NCI-H524 treated with DMSO at 0.1 percent for 48 hours (cell line): ENCODE measurements around the gene SH2D6.
"Not testable (repeated sequence)": the region's sequence is repeated elsewhere in the genome, so short reads cannot be mapped to it uniquely, and the experiment has no call there.

Experiments
- DNase-seq: peaks from one replicate; lab custom pipeline; 2025; lab: John Stamatoyannopoulos, UW

SH2D6 gene

DNA sequence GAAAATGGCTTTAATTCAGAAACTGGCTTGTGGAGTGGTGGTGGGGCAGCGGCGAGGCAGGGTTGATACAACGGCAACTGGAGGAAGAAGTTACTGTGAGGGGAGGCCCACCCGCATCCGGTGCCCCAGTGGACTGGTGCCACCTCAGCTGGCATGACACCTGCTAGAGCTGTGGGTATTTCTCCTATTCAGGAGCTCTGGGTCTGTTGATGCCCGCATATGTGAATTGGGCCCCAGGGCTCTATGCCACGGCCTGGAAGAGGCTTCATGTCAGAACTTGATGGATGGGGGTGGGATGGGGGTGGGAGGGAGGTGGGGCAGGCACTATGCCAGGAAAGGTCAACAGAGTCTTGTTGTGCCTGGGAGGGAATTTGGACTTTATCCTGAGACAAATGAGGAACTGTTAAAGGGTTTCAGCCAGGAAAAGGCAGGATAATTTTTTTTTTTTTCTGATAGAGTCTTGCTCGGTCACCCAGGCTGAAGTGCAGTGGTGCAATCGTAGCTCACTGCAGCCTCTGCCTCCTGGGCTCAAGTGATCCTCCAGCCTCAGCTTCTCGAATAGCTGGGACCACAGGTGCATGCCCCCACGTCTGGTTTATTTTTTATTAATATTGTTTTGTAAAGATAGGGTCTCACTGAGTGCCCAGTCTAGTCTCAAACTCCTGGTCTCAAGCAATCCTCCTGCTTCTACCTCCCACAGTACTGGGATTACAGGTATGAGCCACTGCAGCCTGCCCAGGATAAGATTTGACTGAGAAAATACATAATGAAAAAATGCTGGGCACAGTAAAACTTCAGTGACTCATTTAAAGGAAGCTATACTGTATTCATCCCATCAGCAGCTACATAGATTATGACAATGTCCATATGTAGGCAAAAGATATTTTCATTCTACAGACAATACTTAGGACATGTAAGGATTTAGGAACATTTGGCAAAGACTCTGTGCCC lies 52.6 kb downstream of the SH2D6 start:
- DNase-seq: no peak

- DNase-seq: no peak
Observed at GRCh38 chr2:85472261-85472660, 53.7 kb downstream of the SH2D6 start.

- DNase-seq: no peak
Observed at GRCh38 chr2:85475799-85476490, 57.4 kb downstream of the SH2D6 start.

DNA sequence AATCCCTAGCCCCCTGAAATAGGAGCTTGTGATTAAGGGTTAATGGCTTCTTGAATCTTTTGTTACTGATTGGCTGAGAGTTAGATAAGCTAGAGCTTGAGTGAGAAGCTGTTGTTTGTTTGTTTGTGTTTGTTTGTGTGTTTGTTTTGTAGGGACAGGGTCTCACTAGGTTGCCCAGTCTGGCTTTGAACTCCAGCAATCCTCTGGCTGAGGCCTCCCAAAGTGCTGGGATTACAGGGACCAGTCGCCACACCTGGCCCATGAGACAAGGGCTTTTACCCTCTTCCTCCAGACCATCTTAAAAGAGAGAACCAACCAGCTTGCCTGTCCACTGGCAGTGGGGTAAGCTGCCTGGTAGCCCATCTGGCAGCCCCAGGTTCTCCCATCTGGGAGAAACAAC lies 58.1 kb downstream of the SH2D6 start:
- no peak for DNase-seq

DNA sequence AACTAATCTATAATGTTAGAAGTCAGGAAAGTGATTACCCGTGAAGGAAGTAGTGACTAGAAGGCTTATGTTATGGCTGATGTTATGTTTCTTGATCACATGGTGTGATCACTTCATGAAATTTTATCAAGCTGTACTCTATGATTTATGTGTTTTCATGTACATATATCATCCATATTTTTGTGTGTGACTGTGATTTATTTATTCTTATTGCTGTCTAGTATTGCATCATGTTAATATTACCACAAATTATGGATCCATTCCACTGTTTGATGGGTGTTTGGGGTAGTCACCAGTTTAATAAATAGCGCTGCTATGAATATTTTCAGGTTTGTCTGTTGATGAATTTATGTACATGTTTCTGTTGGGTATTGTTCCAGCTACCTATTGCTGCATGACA lies 59.4 kb downstream of the SH2D6 start:
- no peak for DNase-seq

DNA sequence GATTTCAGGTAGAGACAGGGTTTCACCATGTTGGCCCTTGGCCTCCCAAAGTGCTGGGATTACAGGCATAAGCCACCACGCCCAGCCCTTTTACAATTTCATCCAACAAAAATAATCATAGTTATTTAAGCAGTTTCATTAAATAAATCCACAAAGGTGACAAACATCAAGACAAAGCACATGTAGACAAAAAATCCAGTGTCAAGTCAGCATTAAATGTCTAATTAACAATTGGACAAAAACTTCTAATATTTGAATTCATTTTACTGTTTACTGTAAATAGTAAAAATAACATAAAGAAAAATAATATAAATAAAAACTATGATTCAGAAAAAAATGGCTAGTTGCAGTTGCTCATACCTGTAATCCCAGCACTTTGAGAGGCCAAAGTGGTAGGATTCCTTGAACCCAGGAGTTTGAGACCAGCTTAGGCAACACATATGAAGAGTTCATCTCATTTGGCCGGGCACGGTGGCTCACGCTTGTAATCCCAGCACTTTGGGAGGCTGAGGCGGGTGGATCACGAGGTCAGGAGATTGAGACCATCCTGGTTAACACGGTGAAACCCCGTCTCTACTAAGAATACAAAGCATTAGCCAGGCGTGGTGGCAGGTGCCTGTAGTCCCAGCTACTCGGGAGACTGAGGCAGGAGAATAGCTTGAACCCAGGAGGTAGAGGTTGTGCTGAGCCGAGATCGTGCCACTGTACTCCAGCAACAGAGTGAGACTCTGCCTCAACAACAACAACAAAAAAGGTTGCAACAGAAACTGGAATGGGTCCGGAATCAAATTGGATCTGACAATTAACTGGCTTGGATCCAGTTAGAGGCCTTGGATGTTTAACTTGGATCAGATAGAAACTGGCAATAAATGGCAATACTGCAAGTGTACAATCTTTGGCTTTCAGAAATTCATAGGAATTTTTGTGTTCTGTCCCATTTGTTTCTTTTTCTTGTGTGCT lies 63.6 kb downstream of the SH2D6 start:
- DNase-seq: no peak

- not testable (repeated sequence) for DNase-seq
Observed at GRCh38 chr2:85484615-85485014, 66.1 kb downstream of the SH2D6 start.

- no peak for DNase-seq
Observed at GRCh38 chr2:85485815-85486214, 67.3 kb downstream of the SH2D6 start.
